Fibroblast of lung (primary cell): ENCODE measurements around the gene ADCY3.

Experiments
- CTCF ChIP-seq, 2 donors: IDR thresholded peaks in 1 of 2; conservative IDR thresholded peaks in 1 of 2; 1 replicate in 1 of 2; 2 replicates in 1 of 2; pipeline ENCODE4 v1.5.1; 2011 to 2012; ENCODE audit warnings: low read length in 2 of 2, control low read depth in 1 of 2, inconsistent platforms in 1 of 2, low read depth in 1 of 2, mild to moderate bottlenecking in 1 of 2
- EZH2 ChIP-seq: IDR thresholded peaks from 2 replicates; pipeline ENCODE4 v1.5.1; 2012; ENCODE audit warnings: low read length, control low read depth, mild to moderate bottlenecking; ENCODE audit errors: missing control alignments

- TF ChIP-seq CTCF (conservative IDR thresholded peaks at IDR 0.05 in 1 of 2, IDR thresholded peaks at IDR 0.05 in 1 of 2; ENCODE audit: low read depth in 1 of 2, low read length in 2 of 2) (no peak), EZH2 (no peak)
Observed at GRCh38 chr2:24822049-24822706, 97.9 kb downstream of the ADCY3 start.
